Lung microvascular endothelial cell (primary cell): ENCODE data around the gene HIVEP2. TPM values are rescaled to one million over a fixed set of nuclear protein-coding genes. Genes with fewer than 3 reads are reported as not detected.

Source experiments
- DNase-seq, 2 donors: peaks; one replicate each; pipeline versions ENCODE4 v3.0.0 to v3.0.0-alpha.2; 2010; ENCODE audit warnings: low read depth in 2 of 2
- total RNA-seq: library from RNA; depleted of rRNA; stranded (reverse); fragments of >200 nt; gene quantifications from 2 replicates; pipeline ENCODE4 v1.2.1, GENCODE V29; 2014

Gene HIVEP2
- total RNA-seq, 1 donor from 2014 or later = 14.3 TPM

GRCh38 chr6:142823256-142823902, 121.6 kb downstream of the HIVEP2 start:
- no peak for DNase-seq

GRCh38 chr6:142822842-142823241, 122.1 kb downstream of the HIVEP2 start:
- no peak for DNase-seq

GRCh38 chr6:142822383-142822782, 122.6 kb downstream of the HIVEP2 start:
- DNase-seq = no peak

- DNase-seq = no peak
Measured at GRCh38 chr6:142821860-142822259, 123.1 kb downstream of the HIVEP2 start.

GRCh38 chr6:142821164-142821716, 123.7 kb downstream of the HIVEP2 start:
- no peak for DNase-seq

- peak in 1 of 2 donors; percentile 70 for DNase-seq
Measured at GRCh38 chr6:142820338-142821051, 124.5 kb downstream of the HIVEP2 start.

GRCh38 chr6:142819603-142820337, 125.2 kb downstream of the HIVEP2 start:
- DNase-seq = peak; percentile 91 to 98

- no peak for DNase-seq
Measured at GRCh38 chr6:142816486-142816885, 128.5 kb downstream of the HIVEP2 start.

GRCh38 chr6:142816031-142816430, 128.9 kb downstream of the HIVEP2 start:
- no peak for DNase-seq

GRCh38 chr6:142811923-142812322, 133.1 kb downstream of the HIVEP2 start:
- no peak for DNase-seq

GRCh38 chr6:142810952-142811514, 133.9 kb downstream of the HIVEP2 start:
- DNase-seq = peak in 1 of 2 donors; percentile 64

- no peak for DNase-seq
Measured at GRCh38 chr6:142809947-142810346, 135.0 kb downstream of the HIVEP2 start.

GRCh38 chr6:142808405-142809061, 136.4 kb downstream of the HIVEP2 start:
- no peak for DNase-seq

- DNase-seq = no peak
Measured at GRCh38 chr6:142805042-142805441, 139.9 kb downstream of the HIVEP2 start.

GRCh38 chr6:142804490-142804889, 140.5 kb downstream of the HIVEP2 start:
- DNase-seq = no peak

GRCh38 chr6:142803495-142804058, 141.4 kb downstream of the HIVEP2 start:
- DNase-seq = no peak

- no peak for DNase-seq
Measured at GRCh38 chr6:142803032-142803431, 141.9 kb downstream of the HIVEP2 start.

- DNase-seq = peak; percentile 75 to 93
Measured at GRCh38 chr6:142802124-142802523, 142.9 kb downstream of the HIVEP2 start.

- no peak for DNase-seq
Measured at GRCh38 chr6:142800240-142800639, 144.7 kb downstream of the HIVEP2 start.

- DNase-seq = no peak
Measured at GRCh38 chr6:142799639-142800038, 145.3 kb downstream of the HIVEP2 start.

GRCh38 chr6:142797159-142797558, 147.8 kb downstream of the HIVEP2 start:
- no peak for DNase-seq
